Activated naive CD4-positive, alpha-beta T cell (primary cell): ENCODE measurements around the gene MACROD1.

ENCODE experiments used
- DNase-seq, 4 experiments: peaks; one replicate each; lab custom pipeline; 2025; lab: John Stamatoyannopoulos, UW

MACROD1 gene

DNA sequence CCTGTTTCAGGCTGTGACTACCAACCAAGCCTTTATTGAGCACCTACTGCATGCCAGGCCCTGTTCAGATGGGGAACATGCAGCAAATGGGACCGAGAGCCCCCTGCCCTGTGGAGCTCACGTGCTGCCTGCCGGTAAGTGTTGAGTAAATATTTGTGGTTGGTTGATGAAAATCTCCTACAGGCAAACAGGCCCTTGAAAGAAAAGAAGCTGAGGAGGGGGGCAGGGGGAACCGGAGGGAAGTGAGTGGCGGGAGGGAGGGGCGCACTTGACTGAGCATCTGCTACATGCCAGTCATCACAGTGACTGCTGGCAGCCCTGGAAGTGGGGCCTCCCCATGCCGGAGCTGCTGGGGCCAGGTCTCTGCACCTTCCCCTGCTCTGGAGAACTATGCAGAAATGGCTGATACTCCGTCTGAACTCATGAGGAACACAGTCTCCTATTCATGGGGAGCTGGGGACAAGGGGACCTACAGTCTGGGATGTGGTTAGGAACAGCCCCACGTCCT is 34.2 kb downstream of the MACROD1 start:
- no peak for DNase-seq

- DNase-seq, result no peak
Observed at GRCh38 chr11:64130618-64131017, 35.3 kb downstream of the MACROD1 start.

GRCh38 chr11:64129403-64129802 is 36.5 kb downstream of the MACROD1 start:
- no peak for DNase-seq

DNA sequence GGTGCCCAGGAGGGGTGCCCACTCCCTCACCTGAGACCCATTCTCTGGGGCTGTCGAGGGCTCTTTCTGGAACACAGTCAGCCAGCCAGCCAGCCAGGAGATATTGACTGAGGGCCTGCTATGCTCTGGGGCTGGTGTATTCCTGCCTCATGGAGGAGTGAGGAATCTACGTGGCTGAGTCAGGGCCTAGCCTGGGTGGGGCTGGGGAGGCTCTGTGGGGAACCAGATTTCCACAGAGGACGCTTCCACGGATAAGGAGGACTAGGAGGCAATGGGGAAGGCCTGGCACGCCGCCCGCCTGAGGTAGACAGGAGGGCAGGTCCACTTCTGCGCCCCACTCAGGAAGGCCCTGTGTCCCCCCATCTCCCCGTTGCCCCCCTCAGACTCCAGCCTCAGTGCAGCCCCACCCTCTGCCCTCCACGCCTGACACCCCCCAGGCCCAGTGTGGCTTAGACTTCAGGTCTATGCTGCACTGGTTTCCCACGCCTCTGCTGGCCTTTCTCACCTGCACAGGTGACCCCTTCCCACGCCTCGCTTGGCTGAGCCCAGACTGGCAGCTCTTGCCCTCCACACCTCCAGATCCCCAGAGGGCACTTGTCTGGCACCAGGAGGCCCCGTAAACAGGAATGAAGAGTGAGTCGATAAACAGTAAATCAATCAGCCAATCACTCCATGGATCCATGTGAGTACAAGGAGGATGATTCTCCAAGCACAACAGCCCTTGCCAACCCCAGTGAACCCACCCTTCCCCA is 37.5 kb downstream of the MACROD1 start:
- DNase-seq, result no peak

- DNase-seq, result no peak
Observed at GRCh38 chr11:64127267-64128072, 38.4 kb downstream of the MACROD1 start.

GRCh38 chr11:64126796-64127195 is 39.1 kb downstream of the MACROD1 start:
- DNase-seq, result no peak

DNA sequence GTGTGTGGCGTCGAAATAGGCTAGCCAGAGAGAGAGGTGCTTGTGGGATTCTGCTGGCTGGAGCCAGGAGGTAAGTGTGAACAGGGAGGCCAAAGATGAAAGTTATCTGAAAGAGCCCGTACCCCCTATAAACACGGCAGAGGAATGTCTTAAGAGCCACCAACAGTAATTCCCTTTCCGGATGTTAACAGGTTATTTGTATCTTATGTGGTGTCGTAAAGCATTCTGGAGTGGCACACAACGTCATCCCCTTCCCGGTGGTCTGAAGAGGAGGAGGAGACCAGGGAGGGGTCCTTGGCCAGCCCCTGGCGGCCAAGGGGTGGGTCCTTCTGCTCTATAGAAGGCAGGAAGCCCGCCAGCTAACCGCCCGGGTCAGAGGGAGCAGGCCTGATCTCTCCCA is 39.5 kb downstream of the MACROD1 start:
- DNase-seq, result no peak

DNA sequence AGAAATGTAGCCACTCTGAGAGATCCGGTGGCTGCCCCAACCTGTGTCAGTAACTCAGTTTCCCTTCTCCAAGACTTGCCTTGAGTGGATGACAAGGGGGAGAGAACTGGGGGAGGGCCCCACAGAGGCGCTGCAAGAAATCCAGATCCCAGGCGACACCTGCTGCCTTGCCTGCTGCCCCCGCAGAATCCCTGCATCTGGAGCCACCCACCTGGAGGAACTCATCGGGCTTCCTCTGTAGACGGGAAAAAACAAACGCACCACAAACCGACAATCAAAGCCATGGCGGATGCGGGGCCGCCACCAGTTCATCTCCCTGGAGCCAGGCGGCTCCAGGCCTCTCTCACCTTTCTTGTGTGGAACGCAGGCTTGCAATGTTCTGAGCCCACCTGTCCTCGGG is 40.2 kb downstream of the MACROD1 start:
- DNase-seq, result no peak

- DNase-seq, result no peak
Observed at GRCh38 chr11:64124147-64124546, 41.8 kb downstream of the MACROD1 start.

DNA sequence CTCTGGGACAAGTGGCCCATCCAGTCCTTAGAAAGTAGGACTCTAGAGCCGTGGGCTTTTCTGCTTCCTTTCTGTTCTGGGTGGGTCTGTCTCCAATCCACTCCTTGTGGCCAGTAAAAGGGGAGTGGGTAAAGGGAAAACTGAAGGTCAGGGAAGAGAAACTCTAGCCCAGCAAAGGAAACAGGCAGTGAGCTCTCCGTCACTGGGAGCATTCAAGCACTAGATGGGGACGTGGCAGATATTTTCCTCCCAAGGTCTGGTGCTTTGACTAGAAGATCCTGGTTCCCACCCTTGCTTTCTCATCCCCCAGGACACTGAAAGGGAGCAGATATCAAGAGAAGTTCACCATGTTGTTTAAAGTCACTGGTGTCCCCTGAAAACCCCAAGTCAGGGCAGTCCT is 42.2 kb downstream of the MACROD1 start:
- no peak for DNase-seq

DNA sequence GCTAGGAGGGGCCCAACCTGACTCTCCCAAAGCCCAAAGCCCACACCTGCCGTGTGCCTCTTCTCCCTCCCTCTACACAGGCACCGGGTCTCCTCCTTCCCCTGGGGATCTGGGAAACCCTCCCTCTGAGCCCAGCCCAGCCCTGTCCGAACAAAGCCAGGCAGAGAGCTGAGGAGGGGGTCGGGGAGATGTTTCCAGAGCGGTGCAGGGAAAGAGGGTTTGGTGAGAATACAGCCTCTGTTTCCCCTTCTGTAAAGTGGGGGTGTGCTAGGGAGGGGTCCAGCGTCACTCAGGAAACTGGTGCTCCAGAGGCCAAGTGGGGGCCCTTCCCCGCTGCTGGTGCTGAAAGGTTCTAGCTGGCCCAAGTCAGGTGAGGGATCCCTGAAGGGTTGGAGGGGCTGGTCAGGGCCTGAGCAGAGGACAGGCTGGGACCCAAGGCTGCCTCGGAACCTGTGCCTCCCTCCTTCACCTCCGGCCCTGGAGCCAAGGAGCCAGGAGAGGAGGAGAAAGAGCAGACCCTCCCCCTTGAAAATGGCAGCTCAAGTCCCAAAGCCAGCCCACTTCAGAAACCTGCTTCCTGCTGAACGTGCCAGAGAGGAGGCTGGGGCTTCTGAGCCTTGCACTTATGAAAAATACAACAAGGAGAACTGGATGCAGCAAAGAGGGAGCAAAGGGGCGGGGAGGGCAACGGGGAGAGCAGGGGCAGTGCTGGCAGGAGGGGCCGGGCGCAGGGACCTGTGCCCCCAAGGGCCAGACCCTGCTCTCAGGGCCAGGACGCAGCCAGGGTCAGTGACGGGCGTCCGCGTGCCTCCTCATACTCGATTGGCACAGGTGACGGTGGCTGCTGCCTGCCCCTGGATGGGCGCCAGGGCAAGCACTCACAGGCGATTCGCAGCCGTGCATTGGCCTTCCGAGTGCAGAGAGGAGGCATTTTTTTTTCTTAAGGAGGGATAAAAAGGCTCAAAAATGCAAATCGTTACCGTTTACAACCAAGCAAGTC is 43.2 kb downstream of the MACROD1 start:
- no peak for DNase-seq

- no peak for DNase-seq
Observed at GRCh38 chr11:64121663-64122410, 44.1 kb downstream of the MACROD1 start.

DNA sequence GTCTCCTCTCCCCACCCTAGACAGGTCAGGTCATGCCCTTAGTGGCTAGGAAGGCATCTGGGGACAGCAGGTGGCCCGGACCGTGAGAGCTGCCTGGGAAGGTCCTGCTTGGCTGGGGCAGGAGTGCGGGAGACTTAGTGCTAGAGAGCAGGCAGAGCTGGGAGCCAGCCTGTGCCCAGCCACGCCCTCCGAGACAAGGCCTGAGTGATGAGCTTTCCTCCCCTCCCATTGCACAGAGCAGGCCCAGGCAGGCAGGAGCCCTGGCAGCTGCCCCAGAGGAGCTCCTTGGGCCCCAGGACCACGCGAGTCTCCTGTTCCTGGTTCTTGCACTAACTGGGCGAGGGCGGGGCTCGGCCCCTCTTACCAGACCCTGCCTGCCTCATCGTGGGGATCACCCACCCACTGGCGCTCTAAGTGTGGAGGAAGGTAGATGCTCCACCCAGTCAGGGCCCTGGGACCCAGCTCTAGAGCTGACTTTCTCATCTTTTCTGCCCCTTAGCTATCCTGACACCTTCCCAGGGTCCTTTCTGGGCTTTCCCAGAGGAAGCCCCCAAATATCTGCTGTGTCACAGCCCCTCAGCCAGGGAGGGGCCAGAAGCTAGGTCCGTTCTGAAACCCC is 44.9 kb downstream of the MACROD1 start:
- no peak for DNase-seq

DNA sequence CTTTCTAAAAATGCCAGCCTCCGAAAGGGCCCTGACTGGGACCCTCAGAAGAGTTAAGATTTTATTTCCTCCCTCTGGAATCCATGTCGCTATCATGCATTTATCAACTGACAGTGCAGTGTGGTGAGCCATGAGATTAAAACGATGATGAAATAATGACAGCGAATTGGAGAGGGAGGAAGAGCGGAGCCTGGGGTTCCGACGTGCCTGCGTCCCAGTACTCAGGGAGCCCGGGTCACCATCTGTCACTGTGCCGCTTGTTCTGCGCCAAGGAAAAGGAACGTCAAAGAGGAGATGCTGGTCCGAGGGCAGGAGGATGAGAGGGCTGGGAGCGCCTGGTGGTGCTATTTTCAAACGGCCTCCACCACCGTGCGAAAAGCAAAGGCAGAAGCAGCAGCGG is 46.2 kb downstream of the MACROD1 start:
- no peak for DNase-seq

GRCh38 chr11:64118876-64119665 is 46.8 kb downstream of the MACROD1 start:
- DNase-seq, result no peak

- no peak for DNase-seq
Observed at GRCh38 chr11:64117763-64118459, 48.0 kb downstream of the MACROD1 start.

DNA sequence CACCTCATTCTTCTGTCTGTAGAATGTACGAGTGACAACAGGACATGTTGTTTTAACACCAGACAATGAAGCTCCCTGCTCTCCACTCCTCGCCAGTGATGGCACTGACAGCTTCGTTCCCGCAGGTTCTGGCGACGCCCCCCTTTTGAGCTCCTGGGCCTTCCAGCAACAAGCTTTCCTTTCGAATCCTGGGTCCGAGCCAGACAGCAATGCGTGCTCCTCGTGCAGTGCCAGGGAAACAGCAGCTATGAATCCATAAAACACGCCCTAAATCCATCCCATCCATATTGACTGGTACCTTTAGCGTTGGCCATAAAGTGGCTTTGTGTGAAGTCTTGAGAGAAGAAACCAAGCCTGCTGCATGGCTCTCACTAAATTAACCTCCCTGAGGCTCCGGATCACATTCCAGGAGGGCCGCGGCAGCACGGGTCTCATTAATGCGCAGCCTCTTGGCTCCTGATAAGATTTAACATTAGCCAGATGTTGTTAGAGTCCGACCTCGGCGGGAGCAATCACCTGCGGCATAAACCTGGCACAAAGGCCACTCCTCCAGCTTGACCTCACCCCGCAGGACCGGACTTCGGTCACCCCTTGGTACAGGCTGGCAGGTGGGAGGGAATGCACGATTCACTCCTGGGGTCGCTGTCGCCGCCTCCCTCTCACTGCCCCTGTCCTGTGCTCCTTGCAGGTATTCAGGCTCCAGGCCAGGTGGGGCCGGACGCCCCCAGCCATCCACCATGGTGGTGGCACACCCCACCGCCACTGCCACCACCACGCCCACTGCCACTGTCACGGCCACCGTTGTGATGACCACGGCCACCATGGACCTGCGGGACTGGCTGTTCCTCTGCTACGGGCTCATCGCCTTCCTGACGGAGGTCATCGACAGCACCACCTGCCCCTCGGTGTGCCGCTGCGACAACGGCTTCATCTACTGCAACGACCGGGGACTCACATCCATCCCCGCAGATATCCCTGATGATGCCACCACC is 50.1 kb downstream of the MACROD1 start:
- DNase-seq, result no peak

- no peak for DNase-seq
Observed at GRCh38 chr11:64114231-64114630, 51.7 kb downstream of the MACROD1 start.
